BJ (cell line): ENCODE measurements around the gene TAF3. TPM values are rescaled to one million over a fixed set of nuclear protein-coding genes. Genes with fewer than 3 reads are reported as not detected.

ENCODE experiments used
- CTCF ChIA-PET: fragments of 350-600 bp; formaldehyde crosslinking; extraction: SDS; loops from one replicate; lab custom pipeline; 2021; ENCODE audit warnings: antibody characterized with exemption, inconsistent platforms; lab: Yijun Ruan, JAX
- POLR2A ChIA-PET: fragments of 300-600 bp; sonication (Branson Sonifier 250); formaldehyde crosslinking; extraction: SDS; loops from one replicate; lab custom pipeline; 2021; ENCODE audit warnings: antibody characterized with exemption; lab: Charles Lee
- DNase-seq: peaks from one replicate; pipeline ENCODE4 v3.0.0-alpha.2; 2011; ENCODE audit warnings: low read depth
- H3K27me3 ChIP-seq: 2 replicates; pipeline ENCODE4 v1.6.0; 2011; ENCODE audit warnings: low read length; ENCODE audit not compliant: control insufficient read depth, insufficient read depth
- H3K36me3 ChIP-seq: 2 replicates; pipeline ENCODE4 v1.5.1; 2011; ENCODE audit warnings: low read length; ENCODE audit not compliant: control insufficient read depth, insufficient read depth
- H3K4me3 ChIP-seq: 2 replicates; pipeline ENCODE4 v1.5.1; 2011; ENCODE audit warnings: low read depth, mild to moderate bottlenecking, control low read depth, low read length
- CTCF ChIP-seq: IDR thresholded peaks from 2 replicates; pipeline ENCODE4 v1.5.1; 2011; ENCODE audit warnings: low read depth, mild to moderate bottlenecking, control low read depth, inconsistent platforms, low read length, moderate library complexity; ENCODE audit not compliant: insufficient read depth
- polyA plus RNA-seq: library from polyadenylated mRNA; depleted of rRNA; stranded (reverse); fragments of >200 nt; gene quantifications from 2 replicates; pipeline ENCODE4 v1.2.3, GENCODE V29; 2011

TAF3 gene
- polyA plus RNA-seq, 1 experiment = 1.8 TPM

GRCh38 chr10:8044908-8045725, 226.8 kb downstream of the TAF3 start:
- no peak for TF ChIP-seq CTCF
- ChIA-PET CTCF (no interaction called here), POLR2A (no interaction called here)
- Histone ChIP-seq H3K4me3 (peak overlapping the region; percentile 7; the same call in 1 of the 2 replicates), H3K27me3 (peaks cover 85% of the 10 kb centered on the region), H3K36me3 (no peaks in the 10 kb centered on the region)
- DNase-seq = no peak

DNA sequence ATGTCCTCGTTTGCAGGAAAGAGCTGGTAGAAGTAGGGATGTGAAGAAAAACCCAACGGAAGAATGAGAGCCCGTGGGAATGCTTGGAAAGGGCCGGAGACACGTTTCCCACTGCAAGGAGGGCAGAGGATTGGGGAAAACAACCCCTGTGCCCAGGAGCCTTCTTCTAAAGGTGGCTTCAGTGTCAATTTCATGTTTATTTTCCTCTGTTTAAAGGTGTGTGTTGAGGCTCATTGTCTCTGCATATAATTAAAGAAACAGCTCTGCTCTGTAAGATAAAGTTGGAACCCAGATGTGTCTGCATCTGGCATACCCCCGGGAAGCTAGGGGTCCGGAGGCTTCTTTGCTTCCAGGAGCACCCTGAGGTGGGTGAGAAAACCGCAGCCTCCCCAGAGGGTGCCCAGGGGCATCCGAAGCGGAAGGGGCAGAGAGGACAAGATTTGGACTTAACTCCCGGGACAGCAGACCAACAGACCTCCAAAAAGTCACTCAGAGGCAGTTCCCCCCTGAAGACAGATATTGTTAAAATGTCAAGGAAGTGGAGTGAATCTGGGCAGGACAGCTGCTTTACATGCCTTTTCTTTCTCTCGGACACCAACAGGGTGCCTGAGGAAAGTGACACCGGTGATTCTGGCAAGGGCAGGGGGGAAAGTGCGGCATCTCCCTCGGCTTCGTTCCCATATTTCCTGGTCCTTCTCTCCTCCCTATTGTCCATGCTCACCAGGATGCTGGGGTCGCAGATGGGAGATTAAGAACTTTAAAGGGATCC, 227.6 kb downstream of the TAF3 start:
- POLR2A ChIA-PET = no interaction called here
- no peak overlapping the region for H3K4me3 ChIP-seq
- no peak for TF ChIP-seq CTCF
- CTCF ChIA-PET = no interaction called here
- peaks cover 91% of the 10 kb centered on the region for H3K27me3 ChIP-seq
- no peaks in the 10 kb centered on the region for H3K36me3 ChIP-seq
- no peak for DNase-seq

- Histone ChIP-seq H3K4me3 (no peak overlapping the region), H3K36me3 (no peaks in the 10 kb centered on the region), H3K27me3 (peaks cover 94% of the 10 kb centered on the region)
- POLR2A ChIA-PET = no interaction called here
- no peak for DNase-seq
- CTCF ChIA-PET = interaction anchor here (0.7 kb wide), 1 partner anchor 18 kb away, joined by 4 read pairs; no protein-coding TSS in a partner anchor
- no peak for TF ChIP-seq CTCF
These were observed 229.4 kb downstream of the TAF3 start for GRCh38 chr10:8047452-8048280.

- CTCF ChIA-PET = no interaction called here
- DNase-seq = no peak
- Histone ChIP-seq H3K36me3 (no peaks in the 10 kb centered on the region), H3K4me3 (no peak overlapping the region), H3K27me3 (peaks cover 88% of the 10 kb centered on the region)
- TF ChIP-seq CTCF = no peak
- POLR2A ChIA-PET = no interaction called here
These were observed 230.1 kb downstream of the TAF3 start for GRCh38 chr10:8048281-8049008.
